Vagina (tissue), 2 donors: ENCODE results near the gene ING1. TPM values are rescaled to one million over a fixed set of nuclear protein-coding genes. Genes with fewer than 3 reads are reported as not detected.

Source experiments
- DNase-seq, 2 donors: peaks; one replicate each; pipeline ENCODE4 v3.0.0-alpha.2; 2017; ENCODE audit errors: extremely low spot score in 2 of 2
- H3K27ac ChIP-seq: fragments of 200-600 bp; sonication (generic); one replicate; pipeline ENCODE4 v1.5.1; 2019
- H3K27me3 ChIP-seq: fragments of 200-600 bp; sonication (generic); one replicate; pipeline ENCODE4 v1.5.1; 2019
- H3K36me3 ChIP-seq, 2 donors: fragments of 200-600 bp; sonication (generic); one replicate each; pipeline ENCODE4 v1.5.1; 2017 to 2019
- H3K4me1 ChIP-seq: fragments of 200-600 bp; sonication (generic); one replicate; pipeline ENCODE4 v1.5.1; 2019
- H3K4me3 ChIP-seq, 2 donors: fragments of 200-600 bp; sonication (generic); 1 replicate in 1 of 2; 2 replicates in 1 of 2; pipeline ENCODE4 v1.5.1; 2016 to 2019
- H3K9me3 ChIP-seq: fragments of 200-600 bp; sonication (generic); one replicate; pipeline ENCODE4 v1.5.1; 2019
- POLR2A ChIP-seq, 2 donors: fragments of 450-650 bp; IDR thresholded peaks; one replicate each; pipeline ENCODE4 v1.6.1; 2017; ENCODE audit warnings: antibody characterized with exemption in 2 of 2, mild to moderate bottlenecking in 2 of 2, moderate library complexity in 2 of 2
- POLR2AphosphoS5 ChIP-seq, 2 donors: sonication (generic); formaldehyde crosslinking; IDR thresholded peaks; one replicate each; pipeline ENCODE4 v1.9.0; 2017; ENCODE audit warnings: antibody characterized with exemption in 2 of 2, mild to moderate bottlenecking in 2 of 2, low read depth in 1 of 2; ENCODE audit not compliant: insufficient read depth in 1 of 2
- intact Hi-C: fragments of 100-400 bp; cut with DNase I; formaldehyde crosslinking; loops from one replicate; pipeline ENCODE4 v1.15.1; 2023
- total RNA-seq: library from RNA; depleted of rRNA; stranded (reverse); fragments of >200 nt; gene quantifications from one replicate; pipeline ENCODE4 v1.2.3, GENCODE V29; 2016
- TF ChIP-seq, protein P1 (sequence below), 3 experiments: fragments of 450-650 bp in 2 of 3; fragments of 200-600 bp in 1 of 3; sonication (generic) in 1 of 3; IDR thresholded peaks; one replicate each; pipeline ENCODE4 v1.5.1; 2017 to 2019; ENCODE audit warnings: antibody characterized with exemption in 3 of 3, mild to moderate bottlenecking in 2 of 3, moderate library complexity in 2 of 3

ING1 gene
- total RNA-seq, 1 donor from 2014 or later = 25.5 TPM

DNA sequence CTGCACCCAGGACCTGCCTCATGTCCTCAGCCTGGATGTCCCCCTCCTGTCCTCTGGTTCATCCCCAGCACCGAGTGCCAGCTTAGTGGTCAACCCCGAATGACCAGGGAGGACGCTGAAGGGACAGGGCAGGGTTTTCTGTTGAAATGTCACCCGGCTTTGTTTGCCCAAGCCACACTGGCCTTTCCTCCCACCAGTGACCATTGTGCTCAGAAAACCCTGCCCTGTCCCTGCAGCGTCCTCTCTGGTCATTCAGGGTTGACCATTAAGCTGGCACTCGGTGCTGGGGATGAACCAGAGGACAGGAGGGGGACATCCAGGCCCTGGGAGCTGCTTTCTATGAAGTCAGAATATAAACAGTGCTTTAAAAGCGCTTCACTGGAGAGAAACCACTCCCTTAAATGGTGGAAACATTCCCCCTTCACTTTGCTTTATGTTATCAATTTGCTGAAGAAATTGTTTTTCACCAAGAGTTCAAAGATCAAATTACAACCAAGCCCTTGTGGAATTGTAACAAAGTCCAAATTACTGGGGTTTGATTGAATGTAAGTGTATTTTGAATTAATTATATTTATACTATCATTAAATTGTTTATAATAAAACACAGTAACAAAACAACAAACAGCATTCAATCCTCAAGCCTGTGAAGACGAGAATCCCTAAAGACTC lies 29.0 kb upstream of the ING1 start:
- peaks cover 6% of the 10 kb centered on the region for H3K4me1 ChIP-seq
- TF ChIP-seq POLR2A (IDR thresholded peaks at IDR 0.05) (no peak), POLR2AphosphoS5 (IDR thresholded peaks at IDR 0.05; ENCODE audit: insufficient read depth in 1 of 2, low read depth in 1 of 2) (no peak)
- TF ChIP-seq, protein P1, sequence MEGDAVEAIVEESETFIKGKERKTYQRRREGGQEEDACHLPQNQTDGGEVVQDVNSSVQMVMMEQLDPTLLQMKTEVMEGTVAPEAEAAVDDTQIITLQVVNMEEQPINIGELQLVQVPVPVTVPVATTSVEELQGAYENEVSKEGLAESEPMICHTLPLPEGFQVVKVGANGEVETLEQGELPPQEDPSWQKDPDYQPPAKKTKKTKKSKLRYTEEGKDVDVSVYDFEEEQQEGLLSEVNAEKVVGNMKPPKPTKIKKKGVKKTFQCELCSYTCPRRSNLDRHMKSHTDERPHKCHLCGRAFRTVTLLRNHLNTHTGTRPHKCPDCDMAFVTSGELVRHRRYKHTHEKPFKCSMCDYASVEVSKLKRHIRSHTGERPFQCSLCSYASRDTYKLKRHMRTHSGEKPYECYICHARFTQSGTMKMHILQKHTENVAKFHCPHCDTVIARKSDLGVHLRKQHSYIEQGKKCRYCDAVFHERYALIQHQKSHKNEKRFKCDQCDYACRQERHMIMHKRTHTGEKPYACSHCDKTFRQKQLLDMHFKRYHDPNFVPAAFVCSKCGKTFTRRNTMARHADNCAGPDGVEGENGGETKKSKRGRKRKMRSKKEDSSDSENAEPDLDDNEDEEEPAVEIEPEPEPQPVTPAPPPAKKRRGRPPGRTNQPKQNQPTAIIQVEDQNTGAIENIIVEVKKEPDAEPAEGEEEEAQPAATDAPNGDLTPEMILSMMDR (IDR thresholded peaks at IDR 0.05) = no peak
- intact Hi-C loops = no loop called here
- no peaks in the 10 kb centered on the region for H3K27me3 ChIP-seq
- peaks cover 0 to 47% of the 10 kb centered on the region in 2 donors for H3K36me3 ChIP-seq
- DNase-seq = no peak
- no peak overlapping the region for H3K4me3 ChIP-seq
- no peaks in the 10 kb centered on the region for H3K9me3 ChIP-seq
- peak overlapping the region; percentile 27 for H3K27ac ChIP-seq

DNA sequence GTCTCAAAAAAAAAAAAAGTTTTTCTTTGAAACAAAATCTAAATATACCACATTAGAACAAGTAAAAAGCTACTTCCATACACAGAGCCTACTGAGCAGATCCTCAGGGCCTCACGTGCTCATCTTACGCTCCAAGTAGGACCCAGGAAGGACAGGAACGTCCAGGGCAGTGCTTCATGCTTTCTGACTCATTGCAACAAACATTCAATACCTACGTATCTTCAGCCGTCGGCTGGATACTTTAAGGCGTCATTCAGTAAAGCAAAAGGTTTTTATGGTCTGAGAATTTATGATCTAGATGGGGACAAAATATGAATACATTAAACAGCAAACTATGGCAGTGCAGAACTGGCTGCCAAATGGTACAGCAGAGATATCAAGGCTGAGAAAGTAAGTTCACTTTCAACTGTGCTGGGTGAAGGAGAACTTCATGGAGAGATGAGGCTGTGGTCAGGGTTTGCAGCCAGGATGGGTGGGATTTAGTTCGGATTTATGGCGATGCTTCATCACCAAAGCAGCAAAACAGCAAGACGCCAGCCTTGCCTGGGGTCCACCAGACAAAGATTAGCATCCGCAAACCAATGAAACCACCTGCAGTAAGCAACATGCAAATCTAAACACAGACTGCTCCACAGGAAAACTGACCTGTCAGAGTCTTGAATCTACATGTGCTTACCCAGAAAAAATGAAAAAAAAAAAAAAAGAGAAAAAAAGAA lies 28.0 kb upstream of the ING1 start:
- intact Hi-C loops = no loop called here
- peak overlapping the region; percentile 0 for H3K27ac ChIP-seq
- no peak for TF ChIP-seq POLR2A (IDR thresholded peaks at IDR 0.05)
- TF ChIP-seq, protein P1 (IDR thresholded peaks at IDR 0.05) = no peak
- TF ChIP-seq POLR2AphosphoS5 (IDR thresholded peaks at IDR 0.05; ENCODE audit: insufficient read depth in 1 of 2, low read depth in 1 of 2) = no peak
- H3K4me3 ChIP-seq = no peak overlapping the region
- peaks cover 6% of the 10 kb centered on the region for H3K4me1 ChIP-seq
- DNase-seq = no peak
- H3K27me3 ChIP-seq = no peaks in the 10 kb centered on the region
- H3K36me3 ChIP-seq = peaks cover 0 to 47% of the 10 kb centered on the region in 2 donors
- no peaks in the 10 kb centered on the region for H3K9me3 ChIP-seq

- Histone ChIP-seq H3K9me3 (no peaks in the 10 kb centered on the region), H3K4me3 (no peak overlapping the region), H3K4me1 (peaks cover 6% of the 10 kb centered on the region), H3K27me3 (no peaks in the 10 kb centered on the region), H3K27ac (no peak overlapping the region), H3K36me3 (peaks cover 0 to 26% of the 10 kb centered on the region in 2 donors)
- no peak for DNase-seq
- TF ChIP-seq, protein P1 (IDR thresholded peaks at IDR 0.05) = no peak
- TF ChIP-seq POLR2AphosphoS5 (IDR thresholded peaks at IDR 0.05; ENCODE audit: insufficient read depth in 1 of 2, low read depth in 1 of 2) (no peak), POLR2A (IDR thresholded peaks at IDR 0.05) (no peak)
- intact Hi-C loops = no loop called here
Measured at GRCh38 chr13:110687736-110688135, 25.8 kb upstream of the ING1 start.

GRCh38 chr13:110689041-110689440 lies 24.5 kb upstream of the ING1 start:
- no peaks in the 10 kb centered on the region for H3K27me3 ChIP-seq
- no peak overlapping the region for H3K4me3 ChIP-seq
- no peak overlapping the region for H3K27ac ChIP-seq
- peaks cover 3% of the 10 kb centered on the region for H3K4me1 ChIP-seq
- DNase-seq = no peak
- TF ChIP-seq POLR2AphosphoS5 (IDR thresholded peaks at IDR 0.05; ENCODE audit: insufficient read depth in 1 of 2, low read depth in 1 of 2) = no peak
- TF ChIP-seq, protein P1 (IDR thresholded peaks at IDR 0.05) = no peak
- no peak for TF ChIP-seq POLR2A (IDR thresholded peaks at IDR 0.05)
- H3K36me3 ChIP-seq = peaks cover 0 to 23% of the 10 kb centered on the region in 2 donors
- intact Hi-C loops = no loop called here
- no peaks in the 10 kb centered on the region for H3K9me3 ChIP-seq

DNA sequence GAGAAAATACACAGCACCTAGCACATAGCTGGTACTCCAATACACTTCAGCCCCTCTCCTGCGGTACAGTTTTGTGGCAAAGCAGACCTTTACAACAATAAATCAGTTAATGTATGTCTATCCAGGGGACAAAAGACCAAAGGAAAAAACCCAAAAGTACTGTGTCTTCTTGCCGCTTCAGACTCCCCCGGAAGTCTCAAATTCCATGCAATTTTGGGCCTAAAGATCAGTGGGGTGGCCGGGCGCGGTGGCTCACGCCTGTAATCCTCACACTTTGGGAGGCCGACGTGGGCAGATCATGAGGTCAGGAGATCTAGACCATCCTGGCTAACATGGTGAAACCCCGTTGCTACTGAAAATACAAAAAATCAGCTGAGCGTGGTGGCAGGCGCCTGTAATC lies 23.8 kb upstream of the ING1 start:
- peaks cover 0 to 22% of the 10 kb centered on the region in 2 donors for H3K36me3 ChIP-seq
- no peak for DNase-seq
- intact Hi-C loops = no loop called here

More for the DNA sequence above, 23.8 kb upstream of the ING1 start:
- no peak overlapping the region for H3K4me3 ChIP-seq
- H3K27ac ChIP-seq = no peak overlapping the region
- TF ChIP-seq, protein P1 (IDR thresholded peaks at IDR 0.05) = no peak
- TF ChIP-seq POLR2AphosphoS5 (IDR thresholded peaks at IDR 0.05; ENCODE audit: insufficient read depth in 1 of 2, low read depth in 1 of 2) = no peak
- no peak for TF ChIP-seq POLR2A (IDR thresholded peaks at IDR 0.05)
- no peaks in the 10 kb centered on the region for H3K4me1 ChIP-seq
- no peaks in the 10 kb centered on the region for H3K27me3 ChIP-seq
- no peaks in the 10 kb centered on the region for H3K9me3 ChIP-seq
